Measurements from ENCODE around the gene PORCN.

DNA sequence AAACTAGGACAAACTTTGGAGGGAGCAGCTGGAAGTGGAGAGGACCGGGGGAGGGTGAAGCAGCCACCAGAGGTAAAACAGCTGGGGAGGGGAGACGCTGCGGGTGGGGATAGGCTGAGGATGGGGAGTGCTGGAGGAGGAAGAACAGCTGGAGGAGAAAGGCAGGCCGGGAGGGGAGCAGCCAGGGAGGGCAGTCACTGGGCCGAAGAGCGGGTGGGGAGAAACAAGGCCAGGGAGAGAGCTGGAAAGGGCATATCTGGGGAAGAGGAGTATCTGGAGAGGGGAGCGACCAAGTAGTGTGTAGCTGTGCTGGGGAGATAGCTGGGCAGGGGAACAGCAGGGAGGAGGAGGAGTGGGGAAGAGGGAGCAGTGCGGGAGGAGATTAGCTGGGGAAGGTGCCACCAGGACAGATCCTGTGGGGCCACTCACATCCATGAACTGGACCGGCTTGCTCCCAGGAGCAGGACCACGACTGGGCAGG is 41.5 kb upstream of the PORCN start:
- TF ChIP-seq, protein P1, sequence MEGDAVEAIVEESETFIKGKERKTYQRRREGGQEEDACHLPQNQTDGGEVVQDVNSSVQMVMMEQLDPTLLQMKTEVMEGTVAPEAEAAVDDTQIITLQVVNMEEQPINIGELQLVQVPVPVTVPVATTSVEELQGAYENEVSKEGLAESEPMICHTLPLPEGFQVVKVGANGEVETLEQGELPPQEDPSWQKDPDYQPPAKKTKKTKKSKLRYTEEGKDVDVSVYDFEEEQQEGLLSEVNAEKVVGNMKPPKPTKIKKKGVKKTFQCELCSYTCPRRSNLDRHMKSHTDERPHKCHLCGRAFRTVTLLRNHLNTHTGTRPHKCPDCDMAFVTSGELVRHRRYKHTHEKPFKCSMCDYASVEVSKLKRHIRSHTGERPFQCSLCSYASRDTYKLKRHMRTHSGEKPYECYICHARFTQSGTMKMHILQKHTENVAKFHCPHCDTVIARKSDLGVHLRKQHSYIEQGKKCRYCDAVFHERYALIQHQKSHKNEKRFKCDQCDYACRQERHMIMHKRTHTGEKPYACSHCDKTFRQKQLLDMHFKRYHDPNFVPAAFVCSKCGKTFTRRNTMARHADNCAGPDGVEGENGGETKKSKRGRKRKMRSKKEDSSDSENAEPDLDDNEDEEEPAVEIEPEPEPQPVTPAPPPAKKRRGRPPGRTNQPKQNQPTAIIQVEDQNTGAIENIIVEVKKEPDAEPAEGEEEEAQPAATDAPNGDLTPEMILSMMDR (IDR thresholded peaks at IDR 0.05): no peak
- TF ChIP-seq POLR2A (IDR thresholded peaks at IDR 0.05): no peak

All from right lobe of liver (tissue), 4 donors.